Fibroblast of lung (primary cell): ENCODE results near the gene FBLN2. TPM values are rescaled to one million over a fixed set of nuclear protein-coding genes. Genes with fewer than 3 reads are reported as not detected.

ENCODE experiments used
- DNase-seq, 2 donors: peaks; one replicate each; pipeline versions ENCODE4 v3.0.0 to v3.0.0-alpha.2; 2010; ENCODE audit warnings: low read depth in 2 of 2
- H2AFZ ChIP-seq: 2 replicates; pipeline ENCODE4 v1.5.1; 2012; ENCODE audit warnings: low read length, control low read depth, inconsistent platforms
- H3K27ac ChIP-seq: 2 replicates; pipeline ENCODE4 v1.5.1; 2011; ENCODE audit warnings: low read length, control low read depth; ENCODE audit not compliant: insufficient read depth
- H3K27me3 ChIP-seq: 2 replicates; pipeline ENCODE4 v1.5.1; 2011; ENCODE audit warnings: mild to moderate bottlenecking, low read length; ENCODE audit not compliant: control insufficient read depth, insufficient read depth
- H3K36me3 ChIP-seq: 2 replicates; pipeline ENCODE4 v1.5.1; 2011; ENCODE audit warnings: low read length; ENCODE audit not compliant: control insufficient read depth, insufficient read depth
- H3K4me1 ChIP-seq: 2 replicates; pipeline ENCODE4 v1.5.1; 2011; ENCODE audit warnings: low read length; ENCODE audit not compliant: control insufficient read depth, insufficient read depth; ENCODE audit errors: extremely low read depth
- H3K4me2 ChIP-seq: 2 replicates; pipeline ENCODE4 v1.5.1; 2011; ENCODE audit warnings: low read length, control low read depth; ENCODE audit not compliant: insufficient read depth; ENCODE audit errors: extremely low read depth
- H3K4me3 ChIP-seq, 4 experiments: fragments of 200-600 bp in 1 of 4; sonication (generic) in 1 of 4; replicated peaks in 1 of 4; 2 replicates each; pipeline ENCODE4 v1.5.1; 2011 to 2016; ENCODE audit warnings: low read length in 4 of 4, low read depth in 3 of 4, mild to moderate bottlenecking in 3 of 4, control low read depth in 2 of 4, inconsistent platforms in 1 of 4, mixed read lengths in 1 of 4; ENCODE audit not compliant: insufficient read depth in 1 of 4; ENCODE audit errors: control extremely low read depth in 1 of 4
- H3K79me2 ChIP-seq: 2 replicates; pipeline ENCODE4 v1.5.1; 2012; ENCODE audit warnings: mild to moderate bottlenecking, low read length, inconsistent platforms; ENCODE audit not compliant: control insufficient read depth, insufficient read depth
- H3K9ac ChIP-seq: 2 replicates; pipeline ENCODE4 v1.5.1; 2011; ENCODE audit warnings: mild to moderate bottlenecking, low read length, control low read depth; ENCODE audit not compliant: insufficient read depth
- H3K9me3 ChIP-seq: 2 replicates; pipeline ENCODE4 v1.5.1; 2012; ENCODE audit warnings: low read depth, low read length; ENCODE audit not compliant: control insufficient read depth, insufficient read depth
- H4K20me1 ChIP-seq: 2 replicates; pipeline ENCODE4 v1.5.1; 2011; ENCODE audit warnings: low read length; ENCODE audit not compliant: control insufficient read depth, insufficient read depth; ENCODE audit errors: extremely low read depth
- EZH2 ChIP-seq: IDR thresholded peaks from 2 replicates; pipeline ENCODE4 v1.5.1; 2012; ENCODE audit warnings: low read length, control low read depth, mild to moderate bottlenecking; ENCODE audit errors: missing control alignments
- polyA plus RNA-seq, 2 donors: library from polyadenylated mRNA; depleted of rRNA in 1 of 2; stranded (reverse) in 1 of 2; unstranded in 1 of 2; fragments of >200 nt; gene quantifications; 2 replicates each; pipeline ENCODE4 v1.2.1, GENCODE V29; 2011 to 2012; ENCODE audit warnings: missing spikeins in 1 of 2
- total RNA-seq: library from RNA; depleted of rRNA; stranded (reverse); fragments of >200 nt; gene quantifications from 2 replicates; pipeline ENCODE4 v1.2.1, GENCODE V29; 2014
- TF ChIP-seq, protein P1 (sequence below), 2 donors: IDR thresholded peaks in 1 of 2; conservative IDR thresholded peaks in 1 of 2; 1 replicate in 1 of 2; 2 replicates in 1 of 2; pipeline ENCODE4 v1.5.1; 2011 to 2012; ENCODE audit warnings: low read length in 2 of 2, control low read depth in 1 of 2, inconsistent platforms in 1 of 2, low read depth in 1 of 2, mild to moderate bottlenecking in 1 of 2

The FBLN2 gene
- total and polyA plus RNA-seq, 2 donors (not counting 1 experiment from before 2014, with no cell fraction given): 25.4 to 138 TPM

GRCh38 chr3:13599887-13600450 lies 51.0 kb downstream of the FBLN2 start:
- no peak overlapping the region for H3K4me3 ChIP-seq
- H3K4me2 ChIP-seq: no peak overlapping the region
- no peaks in the 10 kb centered on the region for H3K36me3 ChIP-seq
- H3K9me3 ChIP-seq: no peaks in the 10 kb centered on the region
- H3K4me1 ChIP-seq: no peaks in the 10 kb centered on the region
- TF ChIP-seq, protein P1, sequence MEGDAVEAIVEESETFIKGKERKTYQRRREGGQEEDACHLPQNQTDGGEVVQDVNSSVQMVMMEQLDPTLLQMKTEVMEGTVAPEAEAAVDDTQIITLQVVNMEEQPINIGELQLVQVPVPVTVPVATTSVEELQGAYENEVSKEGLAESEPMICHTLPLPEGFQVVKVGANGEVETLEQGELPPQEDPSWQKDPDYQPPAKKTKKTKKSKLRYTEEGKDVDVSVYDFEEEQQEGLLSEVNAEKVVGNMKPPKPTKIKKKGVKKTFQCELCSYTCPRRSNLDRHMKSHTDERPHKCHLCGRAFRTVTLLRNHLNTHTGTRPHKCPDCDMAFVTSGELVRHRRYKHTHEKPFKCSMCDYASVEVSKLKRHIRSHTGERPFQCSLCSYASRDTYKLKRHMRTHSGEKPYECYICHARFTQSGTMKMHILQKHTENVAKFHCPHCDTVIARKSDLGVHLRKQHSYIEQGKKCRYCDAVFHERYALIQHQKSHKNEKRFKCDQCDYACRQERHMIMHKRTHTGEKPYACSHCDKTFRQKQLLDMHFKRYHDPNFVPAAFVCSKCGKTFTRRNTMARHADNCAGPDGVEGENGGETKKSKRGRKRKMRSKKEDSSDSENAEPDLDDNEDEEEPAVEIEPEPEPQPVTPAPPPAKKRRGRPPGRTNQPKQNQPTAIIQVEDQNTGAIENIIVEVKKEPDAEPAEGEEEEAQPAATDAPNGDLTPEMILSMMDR (conservative IDR thresholded peaks at IDR 0.05 in 1 of 2, IDR thresholded peaks at IDR 0.05 in 1 of 2; ENCODE audit: low read depth in 1 of 2, low read length in 2 of 2): no peak
- TF ChIP-seq EZH2: no peak
- no peak overlapping the region for H3K9ac ChIP-seq
- no peak overlapping the region for H3K27ac ChIP-seq
- DNase-seq: no peak
- no peaks in the 10 kb centered on the region for H4K20me1 ChIP-seq
- H2AFZ ChIP-seq: no peak overlapping the region
- no peaks in the 10 kb centered on the region for H3K79me2 ChIP-seq
- H3K27me3 ChIP-seq: no peaks in the 10 kb centered on the region

GRCh38 chr3:13600950-13601691 lies 52.2 kb downstream of the FBLN2 start:
- Histone ChIP-seq H3K4me2 (no peak overlapping the region), H3K9ac (no peak overlapping the region)

GRCh38 chr3:13601692-13602080 lies 52.8 kb downstream of the FBLN2 start:
- Histone ChIP-seq H3K27me3 (no peaks in the 10 kb centered on the region), H3K27ac (no peak overlapping the region), H3K9me3 (no peaks in the 10 kb centered on the region), H3K9ac (no peak overlapping the region), H3K4me1 (no peaks in the 10 kb centered on the region), H3K36me3 (no peaks in the 10 kb centered on the region), H3K4me3 (no peak overlapping the region), H3K79me2 (no peaks in the 10 kb centered on the region), H2AFZ (no peak overlapping the region), H3K4me2 (no peak overlapping the region), H4K20me1 (no peaks in the 10 kb centered on the region)
- TF ChIP-seq EZH2: no peak
- TF ChIP-seq, protein P1 (conservative IDR thresholded peaks at IDR 0.05 in 1 of 2, IDR thresholded peaks at IDR 0.05 in 1 of 2; ENCODE audit: low read depth in 1 of 2, low read length in 2 of 2): no peak
- no peak for DNase-seq

More at GRCh38 chr3:13600950-13601691, 52.2 kb downstream of the FBLN2 start:
- Histone ChIP-seq H4K20me1 (no peaks in the 10 kb centered on the region), H3K36me3 (no peaks in the 10 kb centered on the region), H3K27me3 (no peaks in the 10 kb centered on the region), H3K9me3 (no peaks in the 10 kb centered on the region), H3K27ac (no peak overlapping the region), H2AFZ (no peak overlapping the region), H3K79me2 (no peaks in the 10 kb centered on the region), H3K4me1 (no peaks in the 10 kb centered on the region), H3K4me3 (no peak overlapping the region)
- DNase-seq: peak; percentile 40 to 67
- no peak for TF ChIP-seq EZH2
- TF ChIP-seq, protein P1 (conservative IDR thresholded peaks at IDR 0.05 in 1 of 2, IDR thresholded peaks at IDR 0.05 in 1 of 2; ENCODE audit: low read depth in 1 of 2, low read length in 2 of 2): no peak
